HL-60 (cell line): ENCODE measurements around the gene COX18.

Experiments used
- GABPA ChIP-seq: IDR thresholded peaks from 2 replicates; pipeline ENCODE4 v1.6.1; 2012; ENCODE audit warnings: low read depth
- POLR2AphosphoS5 ChIP-seq: IDR thresholded peaks from 2 replicates; pipeline ENCODE4 v1.6.1; 2012; ENCODE audit warnings: low read depth

- no peak for TF ChIP-seq POLR2AphosphoS5
- TF ChIP-seq GABPA = no peak
Measured at GRCh38 chr4:73066928-73067327, 2.6 kb downstream of the COX18 start.
